Chondrocyte (in vitro differentiated cells): ENCODE data around the gene SIGMAR1. TPM values are rescaled to one million over a fixed set of nuclear protein-coding genes. Genes with fewer than 3 reads are reported as not detected.

Experiments
- DNase-seq: peaks from one replicate; pipeline ENCODE4 v3.0.0; 2021; ENCODE audit warnings: mixed read lengths, low spot score
- H3K27ac Mint-ChIP-seq: one replicate; pipeline ENCODE4 v1.8.0; 2021; ENCODE audit warnings: mild to moderate bottlenecking, moderate library complexity, mixed read lengths; ENCODE audit not compliant: unreplicated experiment
- H3K27me3 Mint-ChIP-seq: 2 replicates; pipeline ENCODE4 v1.8.0; 2021; ENCODE audit warnings: low read depth, mixed read lengths
- H3K36me3 Mint-ChIP-seq: 2 replicates; pipeline ENCODE4 v1.8.0; 2021; ENCODE audit warnings: low read depth, mixed read lengths
- H3K4me1 Mint-ChIP-seq: 2 replicates; pipeline ENCODE4 v1.8.0; 2021; ENCODE audit warnings: low read depth, mild to moderate bottlenecking, mixed read lengths
- H3K4me3 Mint-ChIP-seq: one replicate; pipeline ENCODE4 v1.8.0; 2021; ENCODE audit warnings: mild to moderate bottlenecking, moderate library complexity, mixed read lengths; ENCODE audit not compliant: unreplicated experiment
- H3K9me3 Mint-ChIP-seq: 2 replicates; pipeline ENCODE4 v1.8.0; 2021; ENCODE audit warnings: low read depth, mixed read lengths
- total RNA-seq: library from RNA; stranded (reverse); gene quantifications from 3 replicates; pipeline ENCODE4 v1.2.1, GENCODE V29; 2021
- TF ChIP-seq, protein P1 (sequence below): fragments of 200-600 bp; sonication (generic); IDR thresholded peaks from 2 replicates; pipeline ENCODE4 v1.5.0; 2021; ENCODE audit warnings: antibody characterized with exemption, mild to moderate bottlenecking, moderate library complexity

SIGMAR1 gene
- total RNA-seq, 1 donor from 2014 or later: 76.7 TPM

DNA sequence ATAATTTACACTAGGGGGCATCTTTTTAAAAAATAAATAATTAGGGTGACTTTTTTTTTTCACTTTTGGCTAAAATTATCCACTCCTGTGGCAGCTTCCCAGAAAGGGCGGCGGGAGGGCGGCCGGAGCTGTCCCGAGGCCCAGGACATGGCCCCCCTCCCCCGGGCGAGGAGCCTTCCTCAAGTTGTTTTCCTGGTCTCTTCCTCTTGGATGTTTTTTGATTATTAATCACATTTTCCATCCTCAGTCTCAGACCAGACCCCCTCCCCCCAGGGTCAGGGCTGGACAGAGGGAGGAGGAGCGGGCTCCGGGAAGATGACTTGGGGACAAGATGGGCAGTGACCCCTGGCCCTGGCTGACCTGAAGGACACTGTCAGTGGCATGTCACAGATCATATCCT, 43.4 kb downstream of the SIGMAR1 start:
- no peaks in the 10 kb centered on the region for H3K9me3 Mint-ChIP-seq
- peaks cover 8% of the 10 kb centered on the region for H3K4me1 Mint-ChIP-seq
- H3K27me3 Mint-ChIP-seq: peaks cover 38% of the 10 kb centered on the region
- no peaks in the 10 kb centered on the region for H3K36me3 Mint-ChIP-seq
- no peak overlapping the region for H3K27ac Mint-ChIP-seq
- DNase-seq: no peak
- TF ChIP-seq, protein P1, sequence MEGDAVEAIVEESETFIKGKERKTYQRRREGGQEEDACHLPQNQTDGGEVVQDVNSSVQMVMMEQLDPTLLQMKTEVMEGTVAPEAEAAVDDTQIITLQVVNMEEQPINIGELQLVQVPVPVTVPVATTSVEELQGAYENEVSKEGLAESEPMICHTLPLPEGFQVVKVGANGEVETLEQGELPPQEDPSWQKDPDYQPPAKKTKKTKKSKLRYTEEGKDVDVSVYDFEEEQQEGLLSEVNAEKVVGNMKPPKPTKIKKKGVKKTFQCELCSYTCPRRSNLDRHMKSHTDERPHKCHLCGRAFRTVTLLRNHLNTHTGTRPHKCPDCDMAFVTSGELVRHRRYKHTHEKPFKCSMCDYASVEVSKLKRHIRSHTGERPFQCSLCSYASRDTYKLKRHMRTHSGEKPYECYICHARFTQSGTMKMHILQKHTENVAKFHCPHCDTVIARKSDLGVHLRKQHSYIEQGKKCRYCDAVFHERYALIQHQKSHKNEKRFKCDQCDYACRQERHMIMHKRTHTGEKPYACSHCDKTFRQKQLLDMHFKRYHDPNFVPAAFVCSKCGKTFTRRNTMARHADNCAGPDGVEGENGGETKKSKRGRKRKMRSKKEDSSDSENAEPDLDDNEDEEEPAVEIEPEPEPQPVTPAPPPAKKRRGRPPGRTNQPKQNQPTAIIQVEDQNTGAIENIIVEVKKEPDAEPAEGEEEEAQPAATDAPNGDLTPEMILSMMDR: no peak
- no peak overlapping the region for H3K4me3 Mint-ChIP-seq

DNA sequence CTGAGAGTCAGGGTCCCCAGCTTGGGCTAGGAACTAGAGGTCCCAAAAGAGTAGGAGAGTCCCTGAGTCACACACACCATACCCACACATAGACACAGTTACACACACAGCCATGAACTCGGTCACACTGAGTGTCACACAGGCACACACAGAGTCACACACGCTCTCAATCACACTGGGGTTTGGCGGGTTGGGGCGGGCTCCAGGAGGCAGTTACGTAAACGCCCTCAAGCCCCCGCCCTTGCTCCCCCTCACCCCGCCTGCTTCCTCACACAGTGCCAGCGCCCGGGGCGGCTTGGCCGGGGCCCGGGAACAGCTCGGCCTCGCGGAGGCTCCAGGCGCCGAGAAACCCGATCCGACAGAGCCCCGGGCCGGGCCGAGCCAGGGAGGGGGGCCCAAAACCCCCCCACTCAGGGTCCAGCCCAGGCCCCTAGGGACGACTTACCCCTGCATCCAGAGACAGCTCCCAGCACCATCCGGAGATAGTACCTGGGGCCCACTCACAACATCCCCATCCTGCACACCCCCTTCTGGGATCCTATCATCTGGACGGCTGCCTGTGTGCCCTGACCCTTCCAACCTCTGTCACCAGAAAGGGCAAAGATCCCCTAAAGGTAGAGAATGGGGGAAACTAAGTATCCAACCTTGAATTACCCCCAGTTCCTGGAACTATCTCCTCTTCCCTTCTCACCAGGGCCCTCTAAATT, 44.5 kb downstream of the SIGMAR1 start:
- Mint-ChIP-seq H3K27ac (no peak overlapping the region), H3K4me3 (no peak overlapping the region), H3K27me3 (peaks cover 48% of the 10 kb centered on the region), H3K36me3 (no peaks in the 10 kb centered on the region), H3K9me3 (no peaks in the 10 kb centered on the region), H3K4me1 (peaks cover 16% of the 10 kb centered on the region)
- no peak for DNase-seq
- TF ChIP-seq, protein P1: no peak

DNA sequence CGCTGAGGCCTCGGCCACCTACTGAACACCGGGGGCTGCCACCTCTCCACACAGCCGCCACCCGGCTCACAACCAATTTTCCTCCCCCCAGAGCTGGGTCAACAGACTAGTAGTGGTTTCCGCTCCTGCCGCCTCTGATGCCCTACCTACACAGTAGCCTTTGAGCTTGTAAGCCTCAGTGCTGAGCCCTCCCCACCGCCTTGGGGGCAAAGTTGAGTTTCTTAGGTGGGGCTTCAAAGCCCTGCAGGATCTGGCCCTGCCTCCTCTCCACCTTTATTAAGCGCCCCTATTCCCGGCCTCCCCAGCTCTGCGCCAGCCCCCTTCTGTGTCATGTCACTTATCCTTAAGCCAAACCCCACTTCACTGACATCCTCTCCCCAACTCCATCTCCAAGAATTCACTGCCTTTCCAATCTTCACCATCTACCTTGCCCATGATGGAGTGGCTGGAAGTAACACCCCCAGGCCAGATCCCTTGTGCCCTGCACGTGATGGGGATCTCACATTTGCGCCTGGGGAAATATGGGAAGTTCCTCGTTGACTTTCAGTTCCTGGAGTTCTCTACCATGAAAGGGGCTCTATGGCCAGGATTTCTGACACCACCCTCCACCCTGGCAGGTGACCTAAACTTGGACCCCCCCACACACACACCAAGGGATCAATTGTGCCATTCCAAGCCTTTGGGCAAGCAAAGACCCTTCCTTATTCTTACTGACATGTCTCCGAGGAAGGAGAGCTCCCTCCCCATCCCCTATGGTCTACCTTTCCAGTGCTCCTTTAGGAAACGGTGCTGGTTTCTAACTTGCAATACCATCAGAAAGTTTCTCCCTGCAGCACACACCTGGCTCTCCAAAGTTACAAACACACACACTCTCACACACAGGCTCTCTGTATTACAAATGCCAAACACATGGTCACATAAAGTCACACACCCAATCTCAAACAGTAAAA, 45.4 kb downstream of the SIGMAR1 start:
- Mint-ChIP-seq H3K4me1 (peaks cover 16% of the 10 kb centered on the region), H3K27ac (no peak overlapping the region), H3K36me3 (no peaks in the 10 kb centered on the region), H3K4me3 (no peak overlapping the region), H3K27me3 (peaks cover 50% of the 10 kb centered on the region), H3K9me3 (no peaks in the 10 kb centered on the region)
- TF ChIP-seq, protein P1: peak; percentile 68
- DNase-seq: no peak

DNA sequence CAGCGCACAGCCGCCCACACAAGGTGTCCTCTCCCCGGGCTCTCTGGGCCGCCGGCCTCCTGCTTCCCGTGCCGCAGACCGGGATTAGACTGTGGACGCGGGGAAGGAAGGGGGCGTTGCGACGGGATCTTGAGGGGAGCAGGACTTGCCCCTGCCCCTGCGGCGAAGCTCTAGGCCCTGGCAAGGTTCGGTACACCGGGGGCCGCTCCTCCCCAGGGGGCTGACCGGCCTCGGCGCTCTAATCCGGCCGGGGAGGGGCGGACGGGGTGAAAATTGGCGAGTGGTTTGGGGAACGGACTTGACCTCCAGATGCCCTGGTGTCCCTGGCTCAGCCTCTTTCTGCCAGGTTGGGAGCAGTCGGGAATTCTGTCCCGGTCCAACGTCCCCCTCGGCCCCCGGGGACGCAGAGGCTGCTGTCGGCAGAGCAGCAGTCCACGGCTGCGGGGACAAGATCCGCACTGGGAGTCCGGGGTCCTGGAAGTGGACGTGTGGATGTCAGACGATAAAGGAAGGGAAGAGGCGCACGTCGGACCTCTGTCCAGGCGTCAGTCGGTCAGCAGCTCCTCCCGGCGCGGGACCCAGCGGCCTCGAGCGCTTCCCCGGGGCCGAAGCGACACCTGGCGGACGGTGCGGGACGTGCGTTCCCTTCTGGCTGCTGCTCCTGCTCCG, 46.2 kb downstream of the SIGMAR1 start:
- no peak overlapping the region for H3K27ac Mint-ChIP-seq
- peak overlapping the region; percentile 36 for H3K4me3 Mint-ChIP-seq
- peaks cover 16% of the 10 kb centered on the region for H3K4me1 Mint-ChIP-seq
- H3K36me3 Mint-ChIP-seq: no peaks in the 10 kb centered on the region
- no peak for DNase-seq
- peaks cover 52% of the 10 kb centered on the region for H3K27me3 Mint-ChIP-seq
- TF ChIP-seq, protein P1: peak; percentile 93
- no peaks in the 10 kb centered on the region for H3K9me3 Mint-ChIP-seq
